ENCODE results near the gene TUBA8. TPM values are rescaled to one million over a fixed set of nuclear protein-coding genes. Genes with fewer than 3 reads are reported as not detected.
"Not testable (repeated sequence)": the region's sequence is repeated elsewhere in the genome, so short reads cannot be mapped to it uniquely, and the experiment has no call there.

Gene TUBA8
- total and polyA plus RNA-seq, 2 experiments from 2014 or later: 0.32 TPM; not detected in 1

GRCh38 chr22:18070556-18071306 is 39.9 kb upstream of the TUBA8 start:
- H3K27me3 ChIP-seq (replicated peaks; ENCODE audit: insufficient read depth): no peaks in the 10 kb centered on the region
- no peaks in the 10 kb centered on the region for H3F3A ChIP-seq (ENCODE audit: insufficient read depth)
- peaks cover 18% of the 10 kb centered on the region for H3K4me1 ChIP-seq (ENCODE audit: insufficient read depth)
- in situ Hi-C loops (cut with MboI): no loop called here
- no peak for DNase-seq
- H3K4me2 ChIP-seq (ENCODE audit: unreplicated experiment): no peak overlapping the region
- no peak overlapping the region for H3K4me3 ChIP-seq
- TF ChIP-seq EZH2phosphoT487 (IDR thresholded peaks at IDR 0.05; ENCODE audit: insufficient read depth, low read depth): no peak
- no peak for TF ChIP-seq EZH2 (IDR thresholded peaks at IDR 0.05; ENCODE audit: insufficient read depth, poor library complexity, severe bottlenecking)
- whole genome bisulfite sequencing, 2 experiments (ENCODE audit: low coverage in 1 of 2, low lambda C conversion rate in 2 of 2, missing lambda C conversion rate in 2 of 2): 63 to 73% methylated on average over 14 of the region's 14 CpGs
- H3K79me2 ChIP-seq (ENCODE audit: insufficient read depth): no peaks in the 10 kb centered on the region
- no peak overlapping the region for H2AFZ ChIP-seq
- no peaks in the 10 kb centered on the region for H3K9me2 ChIP-seq (ENCODE audit: insufficient read depth)
- H3K36me3 ChIP-seq (ENCODE audit: low read depth): no peaks in the 10 kb centered on the region
- no peak overlapping the region for H3K27ac ChIP-seq
- no peaks in the 10 kb centered on the region for H3K9me3 ChIP-seq (ENCODE audit: low read depth)
- H3K9ac ChIP-seq: no peak overlapping the region
- no peaks in the 10 kb centered on the region for H4K20me1 ChIP-seq (ENCODE audit: insufficient read depth)

- WGBS, 2 experiments (ENCODE audit: low coverage in 1 of 2, low lambda C conversion rate in 2 of 2, missing lambda C conversion rate in 2 of 2): 61 to 69% methylated on average over 7 of the region's 7 CpGs
- H3K4me2 ChIP-seq (ENCODE audit: unreplicated experiment); H3K4me3 ChIP-seq; H3K27me3 ChIP-seq (replicated peaks; ENCODE audit: insufficient read depth); H3K79me2 ChIP-seq (ENCODE audit: insufficient read depth); in situ Hi-C loops (cut with MboI); H3K36me3 ChIP-seq (ENCODE audit: low read depth); H3K27ac ChIP-seq; H3K9me2 ChIP-seq (ENCODE audit: insufficient read depth); DNase-seq; H3F3A ChIP-seq (ENCODE audit: insufficient read depth); H3K9me3 ChIP-seq (ENCODE audit: low read depth); H3K9ac ChIP-seq; H2AFZ ChIP-seq; H4K20me1 ChIP-seq (ENCODE audit: insufficient read depth): not testable (repeated sequence)
- peaks cover 22% of the 10 kb centered on the region for H3K4me1 ChIP-seq (ENCODE audit: insufficient read depth)
Observed at GRCh38 chr22:18071307-18071967, 39.2 kb upstream of the TUBA8 start.

- 96 to 100% methylated on average over 1 of the region's 1 CpG for WGBS, 2 experiments (ENCODE audit: low coverage in 1 of 2, low lambda C conversion rate in 2 of 2, missing lambda C conversion rate in 2 of 2)
- in situ Hi-C loops (cut with MboI): no loop called here
Observed at GRCh38 chr22:18071968-18072310, 38.7 kb upstream of the TUBA8 start.

GRCh38 chr22:18073467-18073866 is 37.1 kb upstream of the TUBA8 start:
- Histone ChIP-seq H3F3A (ENCODE audit: insufficient read depth) (peaks cover 9% of the 10 kb centered on the region; the same call in 1 of the 2 replicates), H2AFZ (no peak overlapping the region), H3K4me2 (ENCODE audit: unreplicated experiment) (no peak overlapping the region), H3K36me3 (ENCODE audit: low read depth) (no peaks in the 10 kb centered on the region), H3K79me2 (ENCODE audit: insufficient read depth) (peaks cover 17% of the 10 kb centered on the region), H3K9ac (no peak overlapping the region), H3K4me1 (ENCODE audit: insufficient read depth) (peaks cover 17% of the 10 kb centered on the region), H3K4me3 (no peak overlapping the region), H3K9me3 (ENCODE audit: low read depth) (no peaks in the 10 kb centered on the region), H4K20me1 (ENCODE audit: insufficient read depth) (no peaks in the 10 kb centered on the region), H3K27ac (no peak overlapping the region), H3K27me3 (replicated peaks; ENCODE audit: insufficient read depth) (no peaks in the 10 kb centered on the region), H3K9me2 (ENCODE audit: insufficient read depth) (no peaks in the 10 kb centered on the region)
- TF ChIP-seq EZH2 (IDR thresholded peaks at IDR 0.05; ENCODE audit: insufficient read depth, poor library complexity, severe bottlenecking) (no peak), EZH2phosphoT487 (IDR thresholded peaks at IDR 0.05; ENCODE audit: insufficient read depth, low read depth) (no peak)
- DNase-seq: no peak
- in situ Hi-C loops (cut with MboI): no loop called here
- 87 to 89% methylated on average over 2 of the region's 2 CpGs for WGBS, 2 experiments (ENCODE audit: low coverage in 1 of 2, low lambda C conversion rate in 2 of 2, missing lambda C conversion rate in 2 of 2)

More at GRCh38 chr22:18071968-18072310, 38.7 kb upstream of the TUBA8 start:
- TF ChIP-seq EZH2 (IDR thresholded peaks at IDR 0.05; ENCODE audit: insufficient read depth, poor library complexity, severe bottlenecking) (no peak), EZH2phosphoT487 (IDR thresholded peaks at IDR 0.05; ENCODE audit: insufficient read depth, low read depth) (no peak)
- no peak overlapping the region for H3K27ac ChIP-seq
- H3K79me2 ChIP-seq (ENCODE audit: insufficient read depth): peaks cover 4% of the 10 kb centered on the region
- peaks cover 8% of the 10 kb centered on the region; the same call in 1 of the 2 replicates for H3F3A ChIP-seq (ENCODE audit: insufficient read depth)
- no peaks in the 10 kb centered on the region for H3K36me3 ChIP-seq (ENCODE audit: low read depth)
- H3K27me3 ChIP-seq (replicated peaks; ENCODE audit: insufficient read depth): no peaks in the 10 kb centered on the region
- H3K9ac ChIP-seq: no peak overlapping the region
- peaks cover 27% of the 10 kb centered on the region for H3K4me1 ChIP-seq (ENCODE audit: insufficient read depth)
- no peaks in the 10 kb centered on the region for H3K9me3 ChIP-seq (ENCODE audit: low read depth)
- no peaks in the 10 kb centered on the region for H3K9me2 ChIP-seq (ENCODE audit: insufficient read depth)
- H3K4me3 ChIP-seq: no peak overlapping the region
- no peak overlapping the region for H3K4me2 ChIP-seq (ENCODE audit: unreplicated experiment)
- no peak for DNase-seq
- no peak overlapping the region for H2AFZ ChIP-seq
- H4K20me1 ChIP-seq (ENCODE audit: insufficient read depth): no peaks in the 10 kb centered on the region

GRCh38 chr22:18073927-18074326 is 36.7 kb upstream of the TUBA8 start:
- H3K9me3 ChIP-seq (ENCODE audit: low read depth); H3K27me3 ChIP-seq (replicated peaks; ENCODE audit: insufficient read depth); H3F3A ChIP-seq (ENCODE audit: insufficient read depth); H3K4me3 ChIP-seq; DNase-seq; in situ Hi-C loops (cut with MboI); H3K4me2 ChIP-seq (ENCODE audit: unreplicated experiment); H3K9ac ChIP-seq; H3K9me2 ChIP-seq (ENCODE audit: insufficient read depth); H2AFZ ChIP-seq; H3K36me3 ChIP-seq (ENCODE audit: low read depth); H3K27ac ChIP-seq; H4K20me1 ChIP-seq (ENCODE audit: insufficient read depth): not testable (repeated sequence)
- Histone ChIP-seq H3K4me1 (ENCODE audit: insufficient read depth) (peaks cover 14% of the 10 kb centered on the region), H3K79me2 (ENCODE audit: insufficient read depth) (peaks cover 21% of the 10 kb centered on the region)
- 95 to 100% methylated on average over 4 of the region's 4 CpGs for WGBS, 2 experiments (ENCODE audit: low coverage in 1 of 2, low lambda C conversion rate in 2 of 2, missing lambda C conversion rate in 2 of 2)

All from GM23248 (cell line).